HUDEP-2 (cell line): ENCODE data around the gene NDRG3.
"Not testable (repeated sequence)": the region's sequence is repeated elsewhere in the genome, so short reads cannot be mapped to it uniquely, and the experiment has no call there.

Experiments used
- DNase-seq, 76 experiments: peaks; one replicate each; lab custom pipeline; 2025; ENCODE audit not compliant: unreplicated experiment in 76 of 76; lab: John Stamatoyannopoulos, UW

NDRG3 gene

GRCh38 chr20:36620917-36621316 is 125.0 kb downstream of the NDRG3 start:
- DNase-seq, result no peak

DNA sequence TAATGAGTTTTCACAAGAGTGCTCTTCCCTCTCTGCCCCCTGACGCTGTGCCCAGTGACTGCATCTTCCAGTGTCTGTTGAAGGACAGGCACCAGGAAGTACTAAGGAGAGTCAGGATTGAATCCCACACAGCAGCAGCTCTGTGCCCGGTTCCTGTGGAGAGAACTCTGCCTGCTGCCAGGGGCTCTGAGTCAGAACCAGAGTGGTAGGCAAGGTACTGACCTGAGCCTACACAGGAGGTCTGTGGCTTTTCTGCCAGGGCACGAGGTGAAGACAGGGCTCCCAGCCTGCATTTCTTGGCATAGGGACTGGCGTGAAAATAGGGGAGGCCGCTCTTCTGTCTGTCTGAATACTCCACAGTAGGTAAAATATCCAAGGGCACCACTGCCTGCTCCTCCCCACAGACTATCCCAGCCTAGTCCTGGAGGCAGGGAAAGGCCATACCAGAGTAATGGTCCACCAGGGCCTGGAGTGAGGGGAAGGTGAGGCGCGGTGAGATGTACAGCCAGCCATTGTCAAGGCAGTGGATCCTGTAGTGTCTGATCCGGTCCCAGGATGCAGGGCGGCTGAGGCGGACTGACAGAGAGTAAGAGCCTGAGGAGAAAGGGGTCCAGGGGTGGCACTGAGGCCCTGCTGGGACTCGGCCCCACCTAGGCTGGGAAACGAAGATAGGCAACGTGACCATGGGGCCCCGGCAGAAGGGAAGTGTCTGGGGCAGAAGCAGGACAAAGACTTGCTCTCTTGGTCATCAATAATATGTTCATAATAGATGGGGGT is 130.9 kb downstream of the NDRG3 start:
- no peak for DNase-seq

GRCh38 chr20:36613974-36614373 is 131.9 kb downstream of the NDRG3 start:
- DNase-seq, result no peak

DNA sequence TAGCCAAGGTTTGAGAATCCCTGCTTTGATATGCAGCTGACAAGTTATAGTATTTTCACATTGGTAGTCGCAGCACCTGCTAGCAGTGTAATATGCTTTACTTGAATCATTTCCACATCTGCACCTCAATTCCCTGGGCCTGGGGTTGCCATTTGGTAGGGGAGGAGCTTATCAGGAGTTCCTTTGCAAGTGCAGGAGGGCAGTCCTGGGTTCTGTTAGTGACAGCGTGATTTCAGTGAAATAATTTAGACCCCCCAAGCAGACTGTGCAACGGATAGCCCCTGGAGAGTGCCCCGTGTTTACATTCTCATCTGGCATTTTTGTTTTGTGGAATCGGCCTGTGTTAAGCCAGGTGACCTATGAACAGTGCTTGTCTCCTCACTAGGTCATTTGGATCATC is 134.3 kb downstream of the NDRG3 start:
- no peak for DNase-seq

DNA sequence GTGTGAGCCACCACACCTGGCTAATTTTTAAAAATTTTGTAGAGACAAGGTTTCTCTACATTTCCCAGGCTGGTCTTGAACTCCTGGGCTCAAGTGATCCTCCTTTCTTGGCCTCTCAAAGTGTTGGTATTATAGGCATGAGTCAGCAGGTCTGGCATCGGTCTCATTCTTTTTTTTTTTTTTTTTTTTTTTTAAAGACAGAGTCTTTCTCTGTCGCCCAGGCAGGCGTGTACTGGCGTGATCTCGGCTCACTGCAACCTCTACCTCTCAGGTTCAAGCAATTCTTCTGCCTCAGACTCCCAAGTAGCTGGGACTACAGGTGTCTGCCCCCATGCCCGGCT is 137.5 kb downstream of the NDRG3 start:
- DNase-seq, result not testable (repeated sequence)

DNA sequence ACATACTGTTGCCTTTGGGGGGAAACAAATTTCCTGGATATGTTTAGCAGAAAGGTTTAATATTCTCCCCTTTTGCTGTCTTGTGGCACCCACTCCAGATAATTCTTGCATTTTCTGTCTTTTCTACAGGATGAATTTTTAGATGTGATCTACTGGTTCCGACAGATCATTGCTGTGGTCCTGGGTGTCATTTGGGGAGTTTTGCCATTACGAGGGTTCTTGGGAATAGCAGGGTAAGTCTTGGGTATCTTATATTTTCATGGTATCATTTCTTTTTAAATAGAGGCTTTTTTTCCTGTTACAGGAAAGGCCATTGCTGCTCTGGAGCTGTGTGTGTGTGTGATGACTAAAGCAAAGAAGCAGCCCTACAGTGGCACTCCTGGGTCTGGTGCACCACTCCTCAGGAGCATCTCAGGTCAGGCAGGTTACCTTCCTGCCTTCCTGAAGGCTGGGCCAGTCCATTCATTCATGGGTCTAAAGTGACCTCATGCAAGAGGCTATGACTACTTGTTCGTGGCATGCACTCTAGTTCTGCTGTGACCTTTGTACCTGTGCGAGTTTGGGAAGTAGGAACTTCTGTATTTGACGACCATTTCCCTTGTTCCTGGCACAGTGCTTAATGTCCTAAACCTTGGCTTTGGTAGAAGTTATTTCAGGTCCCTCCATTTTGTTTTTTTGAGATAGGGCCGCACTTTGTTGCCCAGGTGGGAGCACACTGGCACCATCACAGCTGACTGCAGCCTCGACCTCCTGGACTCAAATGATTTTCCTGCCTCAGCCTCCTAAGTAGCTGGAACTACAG is 138.1 kb downstream of the NDRG3 start:
- DNase-seq, result no peak

- peak in 11 of 76 experiments; percentile 4 to 49 (median 14) for DNase-seq
Observed at GRCh38 chr20:36606158-36607066, 139.5 kb downstream of the NDRG3 start.

GRCh38 chr20:36605399-36606157 is 140.3 kb downstream of the NDRG3 start, which contains the start of gene RAB5IF:
RAB5IF (plus strand) TSS chr20:36605779; CDS start chr20:36605952, 173 bp downstream.
- DNase-seq, result peak in 75 of 76 experiments; percentile 62 to 99 (median 97)

GRCh38 chr20:36604952-36605398 is 140.9 kb downstream of the NDRG3 start:
- peak in 43 of 76 experiments; percentile 15 to 87 (median 45) for DNase-seq
